Activated CD4-positive, alpha-beta T cell treated with anti-CD3 and anti-CD28 coated beads for 24 hours (primary cell): ENCODE measurements around the gene GREM1.

Experiments used
- DNase-seq, 2 donors: peaks; one replicate each; pipeline ENCODE4 v3.0.0-alpha.2; 2020; ENCODE audit warnings: low read depth in 2 of 2

The GREM1 gene

DNA sequence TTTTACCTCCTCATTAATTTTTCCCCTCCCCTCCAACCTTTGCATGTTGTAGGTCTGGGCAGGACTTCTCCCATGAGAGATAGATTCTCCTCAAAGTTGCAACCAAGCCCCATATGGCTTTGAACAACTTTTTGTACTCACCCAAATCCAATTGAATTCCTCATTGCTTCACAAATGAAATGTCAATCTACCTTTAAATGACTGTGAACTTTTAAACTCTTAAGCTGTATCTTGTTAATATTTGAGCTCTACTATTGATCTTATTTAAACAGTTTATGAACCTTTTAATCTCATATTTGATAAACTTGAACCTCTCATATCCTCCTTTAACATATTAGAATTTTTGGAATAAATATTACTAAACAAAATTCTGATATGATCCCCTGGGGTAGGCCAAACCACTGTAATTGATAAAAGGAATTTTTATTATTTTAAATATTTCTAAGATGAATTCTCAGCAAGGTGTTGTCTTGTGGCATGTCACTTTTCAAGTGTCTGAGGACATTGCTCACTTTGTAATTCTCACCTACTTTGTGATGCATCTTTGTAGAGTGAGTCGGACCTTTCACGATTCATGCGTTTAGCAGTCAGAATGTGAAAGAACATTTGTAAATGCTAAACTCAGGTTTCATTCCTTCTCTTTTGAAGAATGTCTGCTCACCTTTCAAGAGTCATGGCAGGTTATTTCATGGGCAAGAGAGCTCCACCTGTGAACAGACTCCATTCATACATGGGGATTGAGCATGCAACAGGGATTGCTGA, 23.4 kb upstream of the GREM1 start:
- DNase-seq, result no peak

DNA sequence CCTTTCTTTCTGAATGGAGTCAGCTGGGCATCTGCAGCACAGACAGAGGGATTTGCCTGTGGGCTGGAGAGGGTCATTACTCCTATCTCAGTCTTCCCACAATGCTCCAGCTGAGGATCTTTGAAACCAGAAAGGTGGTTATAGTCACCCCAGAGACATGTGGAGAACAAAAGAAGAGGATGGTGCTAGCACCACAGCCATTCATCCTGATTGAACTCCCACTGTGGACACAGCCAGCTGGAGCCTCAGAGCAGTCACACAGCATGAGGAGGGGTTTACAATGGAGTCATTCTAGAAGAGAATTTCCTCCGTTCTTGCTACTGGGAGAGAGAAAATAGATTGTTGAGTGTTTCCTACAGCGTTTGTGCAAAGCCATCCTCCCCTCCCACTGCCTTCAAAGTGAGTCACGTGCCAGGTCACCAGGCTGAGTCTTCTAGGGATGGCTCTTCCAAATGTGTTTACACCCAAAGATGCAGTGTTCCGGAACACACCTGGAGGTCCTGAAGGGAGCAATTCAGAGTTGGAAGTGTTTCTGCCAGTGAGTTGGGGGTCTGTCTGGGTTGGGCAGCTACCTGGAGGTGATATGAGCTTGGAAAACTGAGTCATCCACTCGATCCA, 18.9 kb upstream of the GREM1 start:
- DNase-seq, result no peak

DNA sequence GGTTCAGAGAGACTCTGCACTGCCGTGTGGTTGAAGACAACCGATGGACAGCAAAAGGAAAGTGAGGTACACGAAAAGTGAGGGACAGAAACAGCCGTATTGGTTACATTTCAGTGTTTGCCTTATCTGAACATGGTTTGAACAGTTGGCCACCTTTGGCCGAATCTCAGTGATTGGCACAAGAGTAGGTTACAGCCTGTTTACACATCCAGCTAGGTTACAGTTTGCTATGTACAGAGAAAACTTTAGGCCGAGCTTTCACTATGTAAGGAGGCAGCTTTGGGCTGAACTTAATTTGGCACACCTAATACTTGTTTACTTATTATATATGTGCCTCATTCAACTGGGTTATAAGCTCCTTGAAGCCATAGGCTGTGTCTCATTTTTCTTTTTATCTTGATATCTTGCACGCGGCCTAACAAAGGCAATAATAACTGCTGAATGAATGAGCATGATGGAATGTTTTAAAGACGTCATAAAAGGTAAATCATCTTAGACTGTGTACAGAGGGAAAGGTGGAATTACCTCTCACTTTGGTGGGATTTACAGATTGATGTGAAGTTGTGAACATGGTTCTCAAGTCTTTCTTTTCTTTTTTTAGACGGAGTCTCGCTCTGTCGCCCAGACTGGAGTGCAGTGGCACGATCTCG, 17.2 kb upstream of the GREM1 start:
- no peak for DNase-seq

DNA sequence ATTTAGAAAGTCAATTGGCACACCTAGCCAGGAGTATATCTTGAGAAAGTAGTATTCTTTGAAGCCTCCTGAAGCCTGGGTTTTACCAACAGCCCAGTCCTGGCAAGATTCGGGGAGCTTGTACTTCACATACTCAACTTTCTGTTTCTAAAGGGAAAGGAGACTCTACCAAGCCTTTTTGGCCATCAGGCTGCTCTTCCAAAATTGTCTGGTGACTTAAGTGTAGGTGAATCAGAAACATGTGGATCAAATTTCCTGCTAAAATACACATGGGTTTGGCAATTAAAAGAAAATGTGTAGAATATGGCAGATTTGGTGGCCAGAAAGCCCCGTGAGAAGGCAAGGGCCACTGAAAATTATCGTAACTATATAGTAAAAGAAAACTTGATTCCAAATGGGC, 15.9 kb upstream of the GREM1 start:
- no peak for DNase-seq

DNA sequence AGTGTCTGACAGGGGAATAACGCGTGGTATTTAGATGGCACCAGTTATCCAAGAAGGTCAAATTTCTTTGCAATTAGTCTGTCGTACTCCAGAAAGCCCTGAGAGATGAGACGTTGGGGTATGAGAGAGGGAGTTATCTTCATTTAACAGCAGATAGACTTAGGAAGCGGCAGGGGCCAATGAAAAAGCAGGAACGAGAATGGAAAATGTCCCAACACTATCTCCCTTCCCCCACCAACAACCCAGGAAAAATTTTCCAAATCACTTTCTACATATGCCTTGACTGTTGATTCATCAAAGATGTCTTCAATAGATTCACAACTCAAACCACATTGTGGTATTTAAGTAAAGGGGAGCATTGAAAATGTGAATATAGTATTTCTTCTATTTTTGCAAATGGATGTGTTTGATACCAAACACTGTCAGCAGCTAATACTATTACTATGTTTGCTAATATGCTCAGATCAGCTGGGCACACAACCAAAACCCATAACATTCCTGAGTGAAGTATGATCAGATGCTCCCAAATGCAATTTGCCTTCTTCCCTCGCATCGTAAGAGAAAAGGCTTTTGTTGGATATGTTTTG, 13.3 kb upstream of the GREM1 start:
- DNase-seq, result no peak

DNA sequence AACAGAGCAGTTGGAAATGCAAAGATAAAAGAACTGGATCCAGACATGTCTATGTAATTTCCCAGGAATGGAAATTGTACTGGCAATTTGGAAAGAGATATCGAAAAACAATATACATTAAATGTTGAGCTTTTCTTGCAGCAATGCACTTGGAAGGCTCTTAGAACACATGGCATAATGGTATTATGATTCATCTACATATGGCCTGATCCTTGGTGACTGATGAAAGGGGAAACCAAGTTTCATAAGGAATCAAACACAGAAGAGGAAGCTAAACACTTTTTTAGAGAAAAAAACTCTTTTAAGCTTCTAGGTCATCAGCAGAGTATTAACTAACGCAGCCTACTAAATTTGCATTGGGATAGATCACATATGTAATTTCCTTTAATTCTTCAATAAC, 12.4 kb upstream of the GREM1 start:
- no peak for DNase-seq

DNA sequence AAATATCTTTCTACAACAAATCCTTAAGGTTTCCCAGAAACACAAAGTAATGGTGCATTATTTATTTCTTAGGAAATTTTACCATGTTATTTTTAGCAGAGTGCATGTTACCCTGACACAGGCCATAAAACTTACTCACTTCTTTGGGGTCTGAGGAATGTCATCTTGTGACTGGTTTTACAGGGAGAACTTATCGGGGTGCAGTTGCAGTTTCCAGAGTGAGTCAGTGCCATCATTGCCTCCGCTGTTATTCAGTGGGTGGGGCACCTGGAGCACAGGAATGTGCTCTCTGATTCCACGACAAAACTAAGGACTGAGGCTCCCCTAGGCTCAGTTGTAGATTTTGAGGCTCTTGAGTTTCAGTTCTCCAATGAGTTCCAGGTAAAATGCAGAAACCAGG, 11.1 kb upstream of the GREM1 start:
- DNase-seq, result no peak

DNA sequence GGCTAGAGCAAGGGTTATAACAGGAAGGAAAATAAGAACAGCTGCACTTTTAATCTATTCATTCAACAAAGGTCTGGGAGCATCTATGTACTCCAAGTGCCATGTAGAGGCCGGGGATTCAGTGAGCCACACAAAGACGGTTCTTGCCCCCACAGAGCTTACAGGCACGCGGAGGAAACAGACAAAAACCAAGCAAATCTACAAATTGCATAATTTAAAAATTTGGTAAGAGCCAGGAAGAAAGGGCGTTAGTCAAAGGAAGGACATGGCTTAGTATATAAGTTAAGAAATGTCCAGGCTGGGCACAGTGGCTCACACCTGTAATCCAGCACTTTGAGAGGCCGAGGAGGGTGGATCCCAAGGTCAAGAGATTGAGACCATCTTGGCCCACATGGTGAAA, 10.4 kb upstream of the GREM1 start:
- DNase-seq, result no peak

DNA sequence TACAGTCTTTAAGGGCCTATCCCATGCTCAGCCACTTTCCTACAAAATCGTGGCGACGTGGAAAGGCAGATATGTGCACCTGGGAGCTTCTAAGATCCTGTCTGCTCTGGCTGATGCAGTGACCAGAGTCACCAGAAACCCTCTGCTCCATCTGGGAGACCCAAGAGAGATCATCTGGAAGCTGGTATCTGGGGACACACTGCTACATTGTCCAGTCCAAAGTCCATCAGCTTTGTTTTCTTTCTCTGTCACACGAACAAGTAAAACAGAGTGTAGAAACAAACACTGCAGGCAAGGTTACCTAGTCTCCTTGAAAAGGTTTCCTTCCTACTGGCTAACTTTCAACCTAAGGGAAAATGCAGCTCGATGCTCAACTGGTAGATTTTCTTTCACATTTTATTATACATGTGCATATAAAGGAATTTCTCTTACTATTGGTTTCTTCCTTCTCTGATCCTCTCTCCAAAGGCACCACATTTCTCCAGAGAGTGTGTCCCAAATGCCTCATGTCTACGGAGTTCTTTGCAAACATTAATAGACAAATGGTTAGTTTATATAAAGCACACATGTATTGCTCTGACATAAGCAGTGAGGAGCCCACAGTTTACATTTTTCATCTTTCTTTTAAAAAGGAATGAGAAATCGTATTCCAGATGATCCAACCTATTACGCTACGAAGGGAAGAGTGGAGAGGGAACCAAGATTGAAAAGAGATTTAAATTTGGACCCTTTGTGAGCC, 8.3 kb upstream of the GREM1 start:
- DNase-seq, result no peak

DNA sequence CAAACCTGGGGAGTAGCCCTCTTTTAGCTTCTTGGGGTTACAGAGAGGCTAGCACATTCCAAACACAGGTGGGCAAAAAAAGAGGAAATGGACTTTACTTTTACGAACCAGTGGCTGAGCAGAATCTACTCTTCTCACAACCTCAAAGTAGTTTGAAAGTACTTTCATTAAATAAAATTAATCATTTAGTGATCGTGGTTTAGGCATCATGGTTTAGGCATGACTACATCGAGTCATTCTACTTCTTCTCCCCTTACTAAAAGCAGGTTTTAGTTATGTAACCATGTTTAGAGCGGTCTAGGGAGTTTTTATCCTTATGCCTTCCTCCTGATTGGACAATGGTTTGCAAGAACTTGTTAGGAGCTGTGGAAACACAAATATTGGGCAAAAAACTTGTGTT, 2.5 kb upstream of the GREM1 start:
- no peak for DNase-seq

DNA sequence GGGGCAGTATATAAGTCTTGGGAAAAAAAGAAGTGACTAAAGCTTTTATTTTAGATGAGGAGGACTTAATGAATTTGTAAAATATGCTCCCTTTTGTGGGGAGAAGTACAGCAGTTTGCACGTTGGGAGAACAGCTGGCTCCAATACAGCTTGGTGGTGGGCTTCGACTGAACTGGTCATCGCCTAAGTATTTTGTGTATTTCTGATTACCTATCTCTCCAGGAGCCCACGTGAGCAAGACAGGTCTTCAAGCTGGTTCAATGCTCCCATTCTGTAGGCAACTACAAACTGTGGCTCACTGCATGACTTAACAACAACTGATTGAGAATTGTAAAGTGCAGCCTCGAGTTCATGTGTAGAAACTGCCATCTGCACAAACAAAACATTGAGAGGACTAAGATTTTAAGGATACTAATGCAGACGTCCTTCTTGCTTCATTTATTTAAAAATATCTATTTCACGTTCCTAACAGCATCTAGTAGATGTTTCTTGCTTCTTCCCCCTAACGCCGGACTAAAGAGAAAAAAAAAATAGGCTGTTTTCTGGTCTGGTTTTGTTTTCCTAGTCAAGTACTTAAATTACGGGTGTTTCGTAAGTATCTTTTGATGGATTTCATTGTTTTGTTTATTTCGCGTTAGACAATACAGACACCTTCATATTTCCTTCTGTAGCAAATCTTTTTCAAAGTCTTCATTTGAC, 1.4 kb upstream of the GREM1 start:
- DNase-seq, result no peak

DNA sequence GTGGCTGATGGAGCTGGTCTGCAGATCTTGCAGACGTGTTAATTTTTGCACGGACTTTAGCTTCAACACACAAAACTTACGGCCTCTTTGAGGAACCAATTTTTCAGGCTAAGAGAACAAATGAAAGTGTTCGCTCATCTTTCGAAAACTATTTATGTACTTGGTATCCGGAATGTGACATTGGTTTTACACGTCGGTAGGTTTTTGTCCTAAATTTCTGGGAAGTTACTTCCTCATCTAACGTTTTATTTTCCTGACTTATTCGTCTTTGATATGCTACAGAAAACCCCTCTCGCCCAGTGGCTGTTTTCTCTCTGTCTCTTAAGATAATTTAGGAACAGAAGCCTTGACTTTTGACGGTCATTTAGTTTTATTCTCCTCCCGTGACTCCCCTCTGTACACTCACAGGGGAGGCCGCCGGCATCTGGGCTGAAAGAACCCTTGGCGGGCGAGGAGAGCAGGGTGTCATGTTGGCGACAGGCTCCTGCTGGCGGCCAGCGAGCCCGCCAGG, 834 bp upstream of the GREM1 start:
- no peak for DNase-seq

DNA sequence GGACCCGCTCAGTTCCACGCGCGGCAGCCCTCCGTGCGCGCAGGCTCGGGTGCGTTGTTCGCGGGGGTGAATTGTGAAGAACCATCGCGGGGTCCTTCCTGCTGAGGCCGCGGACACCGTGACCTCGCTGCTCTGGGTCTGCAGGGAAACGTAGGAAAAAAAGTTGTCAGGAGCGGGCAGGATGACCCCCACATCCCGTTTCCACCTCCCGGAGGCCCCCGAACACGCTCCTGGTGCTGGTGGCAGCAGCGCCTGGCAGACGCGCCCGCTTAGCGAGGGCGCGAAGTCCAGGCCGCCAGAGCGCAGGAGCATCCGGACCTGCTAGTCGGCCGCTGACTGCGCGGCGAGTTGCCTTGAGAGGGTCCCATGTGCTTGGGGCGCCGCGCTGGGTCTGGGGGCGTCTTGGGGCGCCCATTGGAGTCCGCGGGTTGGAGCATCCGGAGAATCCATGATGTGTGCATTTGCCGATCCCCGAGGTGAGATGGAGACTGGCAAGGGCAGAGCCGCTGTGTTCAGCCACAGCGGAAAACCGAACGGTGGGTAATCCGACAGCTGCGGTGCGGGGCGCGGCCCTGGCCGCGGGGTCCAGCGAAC, 520 bp downstream of the GREM1 start:
- no peak for DNase-seq

DNA sequence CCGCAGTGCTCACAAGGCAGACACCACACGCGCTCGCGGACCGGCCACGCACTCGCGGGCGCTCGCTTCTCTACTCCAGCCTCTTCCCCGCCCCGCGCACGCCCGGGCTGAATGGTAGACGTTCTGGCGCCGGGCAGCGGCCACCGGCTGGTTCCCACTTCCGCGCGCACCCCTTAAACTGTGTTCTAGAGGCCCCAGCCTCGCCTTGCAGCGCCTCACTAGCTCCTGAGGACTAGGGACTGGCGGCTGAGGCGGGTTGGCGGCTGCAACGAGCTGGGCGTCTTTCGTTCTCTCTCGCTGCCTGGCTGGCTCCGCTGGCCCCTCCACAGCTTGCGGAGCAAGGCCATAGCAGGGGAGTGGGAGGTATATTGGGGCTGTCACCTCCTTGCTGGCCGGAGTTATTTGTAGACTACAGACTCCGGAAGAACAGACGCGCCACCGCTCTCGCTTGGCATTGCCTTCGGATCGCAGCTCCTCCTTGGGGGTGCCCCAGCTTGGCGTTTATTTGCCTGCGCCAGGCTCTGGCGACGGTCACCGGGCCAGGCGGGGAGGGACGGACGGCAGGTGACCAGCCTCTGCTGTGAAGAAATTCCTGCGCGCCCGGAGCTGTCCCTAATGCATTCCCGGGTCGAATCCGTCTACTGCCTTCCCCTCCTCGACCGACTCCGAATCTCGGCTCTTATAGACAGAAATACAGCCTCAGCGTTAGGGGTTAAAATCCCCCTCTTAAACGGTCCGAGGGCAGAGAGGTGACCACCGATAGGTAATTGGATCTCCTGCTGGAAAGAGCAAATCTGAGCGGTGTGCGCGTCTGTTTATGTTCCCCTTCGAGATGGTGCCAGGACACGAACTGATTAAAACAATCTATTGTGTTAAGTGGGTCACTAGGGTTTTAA, 1.3 kb downstream of the GREM1 start:
- no peak for DNase-seq

DNA sequence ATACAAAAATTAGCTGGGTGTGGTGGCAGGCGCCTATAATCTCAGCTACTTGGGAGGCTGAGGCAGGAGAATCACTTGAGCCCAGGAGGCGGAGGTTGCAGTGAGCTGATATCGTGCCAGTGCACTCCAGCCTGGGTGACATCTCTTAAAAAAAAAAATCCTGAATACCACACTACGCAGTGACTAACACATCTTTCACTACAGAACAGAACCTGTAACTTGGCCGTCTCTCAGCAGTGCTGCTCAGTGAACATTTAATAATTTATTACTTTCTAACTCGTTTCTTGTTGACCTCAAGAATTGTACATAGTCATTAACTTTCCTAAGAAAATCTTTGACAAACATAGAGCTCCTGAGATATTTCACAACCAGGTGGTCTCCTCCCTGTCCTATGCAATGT, 3.8 kb downstream of the GREM1 start:
- DNase-seq, result no peak

DNA sequence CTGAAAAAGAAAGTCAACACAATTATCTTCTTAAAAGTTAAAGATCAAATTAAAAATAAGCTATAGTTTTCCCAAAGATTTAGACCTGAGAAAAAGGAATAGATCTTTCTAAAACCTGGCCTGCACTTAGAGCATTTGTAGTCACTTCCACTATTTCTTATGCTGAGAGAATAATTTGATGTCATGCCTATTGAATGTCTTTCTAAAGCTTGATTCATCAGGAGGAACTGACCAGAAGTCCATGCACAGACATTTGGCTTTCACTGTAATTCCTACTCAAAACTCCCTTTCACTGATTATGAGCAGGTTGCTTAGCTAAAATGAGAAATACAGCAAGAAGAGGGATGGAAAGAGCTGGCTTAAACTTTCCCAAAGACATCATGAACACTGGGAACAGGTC, 4.3 kb downstream of the GREM1 start:
- no peak for DNase-seq

DNA sequence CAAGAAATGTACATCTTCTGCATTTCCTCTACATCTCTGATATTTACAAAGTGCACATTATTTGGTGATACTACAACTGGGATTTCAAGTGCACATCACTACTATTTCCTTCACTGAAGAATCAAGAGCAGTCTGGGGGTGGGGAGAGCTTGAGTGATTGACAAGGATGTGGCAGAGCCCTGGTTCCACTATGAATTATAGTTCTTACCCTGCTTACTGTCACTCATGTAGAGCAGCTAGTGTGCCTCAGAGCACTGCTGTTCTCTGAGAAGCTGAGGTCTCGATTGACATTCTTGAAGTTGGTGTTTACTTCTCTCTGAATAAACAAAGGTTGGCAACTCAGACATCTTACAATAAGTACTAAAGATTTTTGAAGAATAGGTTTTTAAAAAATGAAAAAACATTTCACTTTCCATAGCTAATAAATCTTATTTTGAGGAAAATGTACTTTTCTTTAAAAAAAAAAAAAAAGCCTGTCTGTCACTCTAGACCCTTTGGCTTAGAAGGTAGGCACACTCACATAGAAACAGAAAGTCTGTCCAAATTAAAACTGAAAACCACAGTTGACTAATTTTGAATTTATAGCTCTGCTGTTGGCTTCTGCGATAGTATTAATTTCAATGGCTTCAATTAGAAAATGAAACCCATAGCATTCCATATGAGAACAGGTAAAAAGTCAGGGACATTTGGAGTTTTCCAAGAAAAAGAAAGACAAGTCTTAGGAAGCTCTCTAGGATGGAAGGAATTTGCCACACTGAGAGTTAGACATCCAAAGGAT, 5.6 kb downstream of the GREM1 start:
- no peak for DNase-seq

DNA sequence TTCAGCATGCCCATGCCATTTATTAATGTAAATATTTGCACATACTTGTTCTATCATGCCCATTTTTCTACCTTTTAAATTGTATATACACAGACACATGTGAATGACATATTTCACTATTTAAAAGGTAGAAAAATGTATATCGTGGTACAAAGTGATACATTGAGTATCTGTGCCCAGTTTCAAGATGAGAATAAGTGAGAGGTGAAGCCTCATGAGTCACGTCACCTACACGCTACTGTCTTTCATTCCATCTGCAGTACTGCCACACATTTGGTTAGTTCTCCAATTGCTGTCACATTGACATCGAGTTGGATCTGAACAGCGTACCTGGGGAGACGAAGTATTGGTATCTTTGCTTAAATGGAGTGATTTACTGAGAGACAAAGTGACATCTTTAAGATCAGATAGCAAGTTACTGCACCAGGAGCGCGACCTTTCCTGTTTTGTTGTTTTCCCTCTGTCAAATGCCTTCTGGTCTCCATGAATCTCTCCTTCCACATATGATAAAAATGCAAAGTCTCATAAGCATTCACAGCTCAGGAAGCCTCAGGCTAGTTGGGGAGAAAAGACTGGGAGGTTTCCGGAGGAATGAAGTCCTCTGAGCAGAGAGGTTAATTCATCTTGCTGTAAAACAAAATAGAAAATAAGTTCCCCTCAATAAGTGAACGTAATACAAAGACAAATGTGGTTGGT, 12.0 kb downstream of the GREM1 start:
- no peak for DNase-seq
